ENCODE results near the gene FAM13A. TPM values are rescaled to one million over a fixed set of nuclear protein-coding genes. Genes with fewer than 3 reads are reported as not detected.

The FAM13A gene
- total RNA-seq, 2 experiments from 2014 or later = 1.4 to 1.6 TPM

GRCh38 chr4:88698519-88698918 is 358.5 kb downstream of the FAM13A start:
- DNase-seq = no peak
- Mint-ChIP-seq H3K4me3 (no peak overlapping the region), H3K4me1 (ENCODE audit: low read depth) (peaks cover 11% of the 10 kb centered on the region), H3K27me3 (ENCODE audit: low read depth) (no peaks in the 10 kb centered on the region), H3K9me3 (no peaks in the 10 kb centered on the region), H3K36me3 (ENCODE audit: low read depth) (peaks cover 2% of the 10 kb centered on the region), H3K27ac (no peak overlapping the region)
- intact Hi-C loops (cut with micrococcal nuclease) = loop anchor here (5.0 kb wide), 1 partner anchor 414 kb away; the partner anchor contains the start of gene TIGD2
- CTCF ChIA-PET = interaction anchor here (0.9 to 1.6 kb wide), 3 partner anchors 25 to 159 kb away, joined by 3 to 5 read pairs (median 3); no protein-coding TSS in a partner anchor

GRCh38 chr4:88697588-88698329 is 359.2 kb downstream of the FAM13A start, which contains the start of gene NAP1L5:
TSS of gene NAP1L5 (minus strand) at chr4:88697829. CDS start at chr4:88697754, 75 bp downstream.
- CTCF ChIA-PET = interaction anchor here (0.9 to 1.6 kb wide), 3 partner anchors 25 to 158 kb away, joined by 3 to 5 read pairs (median 3); no protein-coding TSS in a partner anchor
- intact Hi-C loops (cut with micrococcal nuclease) = loop anchor here (5.0 kb wide), 1 partner anchor 415 kb away; the partner anchor contains the start of gene TIGD2

GRCh38 chr4:88697141-88697540 is 359.8 kb downstream of the FAM13A start:
- H3K4me3 Mint-ChIP-seq = peak overlapping the region; percentile 82
- peak overlapping the region; percentile 78 for H3K27ac Mint-ChIP-seq
- no peaks in the 10 kb centered on the region for H3K9me3 Mint-ChIP-seq
- peak; percentile 28 for DNase-seq
- peaks cover 11% of the 10 kb centered on the region for H3K4me1 Mint-ChIP-seq (ENCODE audit: low read depth)
- intact Hi-C loops (cut with micrococcal nuclease) = loop anchor here (5.0 kb wide), 1 partner anchor 415 kb away; the partner anchor contains the start of gene TIGD2
- H3K27me3 Mint-ChIP-seq (ENCODE audit: low read depth) = no peaks in the 10 kb centered on the region
- peaks cover 2% of the 10 kb centered on the region for H3K36me3 Mint-ChIP-seq (ENCODE audit: low read depth)
- CTCF ChIA-PET = interaction anchor here (1.6 kb wide), 1 partner anchor 157 kb away, joined by 5 read pairs; no protein-coding TSS in a partner anchor

More at GRCh38 chr4:88697588-88698329, 359.2 kb downstream of the FAM13A start, which contains the start of gene NAP1L5:
- Mint-ChIP-seq H3K27me3 (ENCODE audit: low read depth) (no peaks in the 10 kb centered on the region), H3K27ac (peak within 1 kb of the TSS; percentile 78), H3K4me1 (ENCODE audit: low read depth) (peaks cover 11% of the 10 kb centered on the region), H3K9me3 (no peaks in the 10 kb centered on the region), H3K4me3 (peak within 1 kb of the TSS; percentile 82), H3K36me3 (ENCODE audit: low read depth) (peaks cover 2% of the 10 kb centered on the region)
- peak; percentile 74 for DNase-seq

GRCh38 chr4:88696630-88697029 is 360.4 kb downstream of the FAM13A start:
- no peak for DNase-seq
- H3K9me3 Mint-ChIP-seq = no peaks in the 10 kb centered on the region
- peaks cover 11% of the 10 kb centered on the region for H3K4me1 Mint-ChIP-seq (ENCODE audit: low read depth)
- H3K36me3 Mint-ChIP-seq (ENCODE audit: low read depth) = peaks cover 2% of the 10 kb centered on the region
- H3K4me3 Mint-ChIP-seq = peak overlapping the region; percentile 82
- intact Hi-C loops (cut with micrococcal nuclease) = loop anchor here (5.0 kb wide), 1 partner anchor 416 kb away; the partner anchor contains the start of gene TIGD2
- CTCF ChIA-PET = interaction anchor here (1.3 to 1.6 kb wide), 2 partner anchors 157 kb away, joined by 5 read pairs; no protein-coding TSS in a partner anchor
- H3K27me3 Mint-ChIP-seq (ENCODE audit: low read depth) = no peaks in the 10 kb centered on the region
- H3K27ac Mint-ChIP-seq = peak overlapping the region; percentile 38

- H3K27me3 Mint-ChIP-seq (ENCODE audit: low read depth) = no peaks in the 10 kb centered on the region
- H3K9me3 Mint-ChIP-seq = no peaks in the 10 kb centered on the region
- no peak overlapping the region for H3K4me3 Mint-ChIP-seq
- peaks cover 10% of the 10 kb centered on the region for H3K36me3 Mint-ChIP-seq (ENCODE audit: low read depth)
- no peak for DNase-seq
- H3K27ac Mint-ChIP-seq = no peak overlapping the region
- peaks cover 9% of the 10 kb centered on the region for H3K4me1 Mint-ChIP-seq (ENCODE audit: low read depth)
- intact Hi-C loops (cut with micrococcal nuclease) = no loop called here
- CTCF ChIA-PET = no interaction called here
These were observed 363.2 kb downstream of the FAM13A start for GRCh38 chr4:88693792-88694191.

- H3K36me3 Mint-ChIP-seq (ENCODE audit: low read depth) = peaks cover 18% of the 10 kb centered on the region
- H3K27ac Mint-ChIP-seq = no peak overlapping the region
- DNase-seq = no peak
- H3K9me3 Mint-ChIP-seq = no peaks in the 10 kb centered on the region
- H3K4me3 Mint-ChIP-seq = no peak overlapping the region
- intact Hi-C loops (cut with micrococcal nuclease) = no loop called here
- CTCF ChIA-PET = interaction anchor here (0.7 to 1.8 kb wide), 3 partner anchors 17 to 151 kb away, joined by 3 to 4 read pairs (median 3); no protein-coding TSS in a partner anchor
- H3K27me3 Mint-ChIP-seq (ENCODE audit: low read depth) = no peaks in the 10 kb centered on the region
- no peaks in the 10 kb centered on the region for H3K4me1 Mint-ChIP-seq (ENCODE audit: low read depth)
These were observed 366.6 kb downstream of the FAM13A start for GRCh38 chr4:88690355-88690754.

- Mint-ChIP-seq H3K27ac (no peak overlapping the region), H3K36me3 (ENCODE audit: low read depth) (peaks cover 49% of the 10 kb centered on the region), H3K4me1 (ENCODE audit: low read depth) (no peaks in the 10 kb centered on the region), H3K9me3 (no peaks in the 10 kb centered on the region), H3K27me3 (ENCODE audit: low read depth) (no peaks in the 10 kb centered on the region), H3K4me3 (no peak overlapping the region)
- DNase-seq = no peak
- CTCF ChIA-PET = interaction anchor here (1.5 kb wide), 1 partner anchor 142 kb away, joined by 5 read pairs; no protein-coding TSS in a partner anchor
- intact Hi-C loops (cut with micrococcal nuclease) = no loop called here
These were observed 375.8 kb downstream of the FAM13A start for GRCh38 chr4:88681209-88681608.

Other genes with a start within 250 kb of the FAM13A start
- 1 to 10 TPM; 1.1 to 1.3 TPM for gene TIGD2, start 54.3 kb upstream of the FAM13A start, total RNA-seq